GM21529 (cell line): Measurements from ENCODE around the gene C19orf12.

Experiments
- ATAC-seq: cut with Tn5 transposase; IDR thresholded peaks from one replicate; pipeline ENCODE4 v1.9.1; 2021; ENCODE audit not compliant: unreplicated experiment

Gene C19orf12

DNA sequence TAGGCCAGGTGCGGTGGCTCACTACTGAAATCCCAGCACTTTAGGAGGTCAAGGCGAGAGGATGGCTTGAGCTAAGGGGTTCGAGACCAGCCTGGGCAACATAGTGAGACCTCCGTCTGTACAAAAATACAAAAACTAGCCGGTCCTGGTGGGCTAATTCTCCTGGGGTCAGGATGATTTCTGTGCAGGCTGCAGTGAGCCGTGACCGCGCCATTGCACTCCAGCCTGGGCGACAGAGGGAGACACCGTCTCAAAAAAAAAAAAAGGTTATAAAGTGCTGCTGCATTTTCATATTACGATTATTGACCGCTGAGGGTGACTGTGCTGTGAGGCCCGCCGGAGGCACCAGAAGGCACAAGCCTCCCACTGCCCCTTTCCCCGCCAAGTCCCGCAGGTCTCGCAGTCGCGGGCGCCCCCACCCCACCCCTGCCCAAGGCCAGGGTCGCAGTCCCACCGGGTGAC is 50.3 kb downstream of the C19orf12 start:
- ATAC-seq: no peak

DNA sequence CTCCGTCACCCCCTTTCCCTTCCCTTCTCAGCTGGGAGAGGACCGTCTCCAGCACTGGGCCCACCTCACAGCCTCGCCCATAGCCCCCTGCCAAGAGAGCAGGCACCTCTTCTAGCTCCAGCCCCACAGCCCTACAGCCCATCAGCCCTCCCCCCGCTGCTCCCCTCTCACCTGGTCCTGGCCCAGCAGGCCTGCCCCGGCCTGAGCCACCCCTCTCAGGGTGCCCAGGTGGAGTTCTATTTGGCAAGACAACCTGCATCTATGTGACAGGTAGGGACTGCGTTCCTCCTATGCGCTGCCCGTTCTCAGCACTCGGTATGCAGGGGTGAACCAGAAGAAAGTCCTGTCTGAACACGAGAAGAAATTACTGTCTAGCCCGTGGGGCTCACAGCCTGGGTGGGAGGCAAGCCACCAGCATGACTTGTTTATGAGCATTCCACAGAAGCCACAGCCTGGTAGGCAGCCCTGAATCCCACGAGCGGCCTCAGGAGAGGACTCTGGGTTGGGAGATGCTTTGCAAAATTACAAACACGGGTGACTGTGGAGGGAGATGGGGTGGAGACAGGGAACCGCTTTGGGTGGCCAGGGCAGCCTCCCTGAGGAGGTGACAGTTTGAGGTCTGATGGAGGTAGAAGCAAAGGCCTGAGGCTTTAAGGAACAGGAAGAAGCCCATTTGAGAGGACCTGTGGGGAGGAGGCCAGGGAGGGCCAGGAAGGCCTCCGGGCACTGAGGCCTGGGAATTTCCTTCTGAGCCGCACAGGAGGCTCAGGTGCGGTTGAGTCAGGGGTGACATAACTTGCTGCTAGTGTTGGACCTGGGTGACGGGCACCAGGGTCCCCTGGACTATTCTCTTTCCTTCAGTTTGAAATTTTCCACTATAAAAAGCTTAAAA is 51.0 kb downstream of the C19orf12 start:
- ATAC-seq: no peak

DNA sequence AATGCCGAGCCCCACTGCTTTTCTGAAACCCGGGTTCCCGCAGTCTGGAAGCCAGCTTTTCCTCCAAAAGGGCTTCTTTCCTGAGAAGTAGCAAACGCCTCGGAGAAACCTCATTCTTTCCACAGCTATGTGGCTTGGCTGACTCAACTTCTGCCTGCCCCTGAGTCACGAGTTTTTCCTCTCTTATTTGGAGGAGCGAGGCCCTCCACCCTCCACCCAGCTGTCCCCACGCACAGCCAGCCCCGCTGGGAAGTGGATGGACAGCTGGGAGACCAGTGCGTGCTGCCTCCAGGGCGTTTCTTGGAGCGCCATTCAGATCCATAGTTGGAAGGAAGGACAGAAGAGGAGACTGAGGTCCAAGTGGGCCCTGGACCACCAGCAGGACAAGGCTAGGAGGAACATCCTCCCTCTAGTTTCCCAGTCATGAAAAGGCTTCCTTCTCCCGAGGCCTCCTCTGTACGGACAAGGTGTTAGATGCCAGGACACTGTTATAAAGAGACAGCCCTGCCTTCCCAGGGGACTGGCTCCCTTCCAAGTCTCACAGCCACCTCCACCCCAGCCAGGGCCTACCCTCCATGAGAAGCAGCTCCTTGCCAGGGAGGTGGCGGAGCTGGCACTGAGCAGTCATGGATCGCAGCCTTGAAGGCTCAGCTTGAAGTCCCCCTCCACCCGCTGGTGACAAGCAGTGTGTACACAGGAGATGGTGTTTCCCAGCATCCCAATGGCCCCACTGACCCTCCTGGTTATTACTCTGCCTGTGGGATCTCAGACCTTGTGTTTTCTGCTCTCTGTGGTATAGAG is 52.3 kb downstream of the C19orf12 start:
- no peak for ATAC-seq

DNA sequence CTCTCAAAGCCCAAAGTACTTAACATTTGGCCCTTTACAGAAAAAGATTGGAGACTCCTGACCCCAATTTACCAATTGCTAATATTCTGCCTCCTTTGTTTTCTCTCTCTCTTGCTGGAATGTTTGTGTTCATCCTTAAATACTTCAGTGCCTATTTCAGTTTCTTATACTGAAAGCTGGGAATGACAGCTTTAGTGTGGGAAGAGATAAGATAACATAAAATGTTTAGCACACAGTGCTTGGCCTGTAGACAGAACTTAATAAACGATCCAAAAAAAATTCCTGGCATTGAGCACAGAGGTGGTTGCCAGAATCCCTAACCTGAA is 52.8 kb downstream of the C19orf12 start:
- no peak for ATAC-seq

DNA sequence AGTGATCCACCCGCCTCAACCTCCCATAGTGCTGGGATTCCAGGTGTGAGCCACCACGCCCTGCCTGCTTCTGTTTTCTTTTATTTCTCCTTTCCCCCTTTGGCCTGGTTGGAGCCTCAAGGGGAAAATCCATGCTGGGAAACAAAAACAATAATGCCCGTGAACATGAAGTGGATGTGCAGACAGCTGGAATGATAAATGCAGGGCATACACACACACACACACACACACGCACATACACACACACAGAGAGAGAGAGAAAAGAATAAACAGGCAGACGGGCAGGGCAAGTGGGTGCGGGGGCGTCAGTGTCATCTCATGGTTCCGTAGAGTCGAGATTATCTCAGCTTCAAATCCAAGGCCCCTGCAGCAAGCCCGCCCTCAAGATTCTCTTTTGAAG is 54.2 kb downstream of the C19orf12 start:
- no peak for ATAC-seq

DNA sequence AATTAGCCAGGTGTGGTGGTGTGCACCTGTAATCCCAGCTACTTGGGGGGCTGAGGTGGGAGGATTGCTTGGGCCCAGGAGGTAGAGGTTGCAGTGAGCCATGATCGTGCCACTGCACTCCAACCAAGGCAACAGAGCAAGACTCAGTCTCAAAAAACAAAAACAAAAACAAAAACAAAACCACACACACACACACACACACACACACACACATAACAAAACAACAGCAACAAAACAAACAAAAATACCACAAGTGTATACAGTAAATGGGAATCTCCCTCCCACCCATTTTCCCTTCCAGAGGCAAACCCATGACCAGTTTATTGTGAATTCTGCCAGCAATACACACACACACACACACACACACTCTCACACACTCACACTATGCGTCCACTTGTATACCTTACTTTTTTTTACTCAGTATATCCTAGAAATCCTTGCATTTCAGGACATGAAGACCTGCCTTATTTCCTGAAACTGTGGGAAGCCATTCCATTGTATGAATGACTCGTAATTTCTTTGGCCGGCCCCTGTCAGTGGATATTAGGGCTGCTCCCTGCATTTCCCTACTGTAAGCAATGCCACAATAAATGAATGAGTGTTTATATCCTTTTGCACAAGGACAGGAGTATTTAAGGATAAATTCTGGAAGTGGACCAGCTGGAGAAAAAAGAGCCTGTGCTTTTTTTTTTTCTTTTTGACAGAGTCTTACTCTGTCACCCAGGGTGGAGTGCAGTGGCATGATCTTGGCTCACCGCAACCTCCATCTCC is 56.7 kb downstream of the C19orf12 start:
- ATAC-seq: no peak

DNA sequence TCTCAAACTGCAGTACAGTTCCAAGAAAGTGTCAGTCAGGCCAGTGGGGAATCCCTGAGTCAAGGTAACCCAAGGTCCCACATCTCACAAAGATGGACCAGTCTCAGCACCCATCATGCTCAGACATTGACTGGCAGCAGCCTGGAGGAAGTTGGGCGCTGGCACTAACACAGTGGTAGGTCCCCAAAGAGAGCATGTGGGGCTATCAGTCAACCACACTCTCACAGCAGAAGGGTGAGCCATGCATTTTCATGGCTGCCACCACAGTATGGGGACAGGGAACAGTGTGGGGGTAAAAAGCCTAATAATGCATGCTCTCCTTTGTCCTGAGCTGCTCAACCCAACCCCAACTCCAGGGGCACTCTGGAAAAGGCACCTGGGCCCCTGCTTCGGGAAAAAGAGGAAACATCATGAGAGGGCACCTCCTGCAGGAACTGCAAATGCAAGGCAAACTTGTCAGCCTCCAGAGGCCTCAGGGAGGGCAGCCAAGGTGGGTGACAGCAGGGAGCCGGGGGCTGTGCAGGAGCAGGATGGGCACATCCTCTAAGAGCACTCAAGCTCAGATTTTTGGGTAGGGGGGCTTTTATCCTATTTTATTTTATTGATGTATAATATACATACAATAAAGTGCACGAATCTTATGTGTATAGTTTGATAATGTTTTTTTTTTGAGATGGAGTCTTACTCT is 59.3 kb downstream of the C19orf12 start:
- ATAC-seq: no peak

DNA sequence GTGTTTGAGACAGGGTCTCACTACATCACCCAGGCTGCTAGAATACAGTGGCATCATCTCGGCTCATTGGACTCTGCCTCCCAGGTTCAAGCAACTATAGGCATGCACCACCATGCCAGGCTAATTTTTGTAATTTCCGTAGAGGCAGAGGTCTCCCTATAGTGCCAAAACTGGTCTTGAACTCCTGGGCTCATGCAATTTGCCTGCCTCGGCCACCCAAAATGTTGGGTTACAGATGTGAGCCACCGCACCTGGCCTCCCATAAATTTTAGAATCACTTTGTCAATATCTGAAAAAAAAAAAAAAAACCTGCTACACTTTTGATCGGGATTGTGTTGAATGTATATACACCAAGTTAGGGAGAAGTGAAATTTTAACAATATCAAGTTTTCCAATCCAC is 61.7 kb downstream of the C19orf12 start:
- ATAC-seq: no peak

DNA sequence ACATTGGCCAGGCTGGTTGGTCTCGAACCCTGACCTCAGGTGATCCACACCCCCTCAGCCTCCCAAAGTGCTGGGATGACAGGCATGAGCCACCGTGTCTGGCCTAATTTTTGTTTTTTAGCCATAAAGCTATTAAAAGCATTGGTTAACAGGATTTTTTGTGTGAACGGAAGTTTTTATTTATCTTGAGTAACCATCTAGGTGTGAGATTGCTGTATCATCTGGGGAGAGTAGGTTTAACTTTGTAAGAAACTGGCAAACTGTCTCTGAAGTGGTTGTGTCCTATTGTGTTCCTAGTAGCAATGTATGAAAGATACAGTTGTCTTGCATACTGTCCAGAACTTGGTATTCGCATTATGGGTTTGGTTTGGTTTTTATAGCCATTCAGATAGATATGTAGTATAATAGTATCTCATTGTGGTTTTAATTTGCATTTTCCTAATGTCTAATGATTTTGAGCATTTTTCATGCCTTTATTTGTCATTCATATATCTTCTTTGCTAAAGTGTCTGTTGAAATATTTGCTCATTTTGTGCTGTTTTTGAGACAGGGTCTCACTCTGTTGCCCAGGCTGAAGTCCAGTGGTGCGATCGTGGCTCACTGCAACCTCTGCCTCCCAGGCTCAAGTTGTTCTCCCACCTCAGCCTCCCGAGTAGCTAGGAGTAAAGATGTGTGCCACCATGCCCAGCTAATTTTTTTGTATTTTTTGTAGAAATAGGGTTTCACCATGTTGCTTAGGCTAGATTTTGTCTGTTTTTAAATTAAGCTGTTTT is 63.3 kb downstream of the C19orf12 start:
- ATAC-seq: no peak

DNA sequence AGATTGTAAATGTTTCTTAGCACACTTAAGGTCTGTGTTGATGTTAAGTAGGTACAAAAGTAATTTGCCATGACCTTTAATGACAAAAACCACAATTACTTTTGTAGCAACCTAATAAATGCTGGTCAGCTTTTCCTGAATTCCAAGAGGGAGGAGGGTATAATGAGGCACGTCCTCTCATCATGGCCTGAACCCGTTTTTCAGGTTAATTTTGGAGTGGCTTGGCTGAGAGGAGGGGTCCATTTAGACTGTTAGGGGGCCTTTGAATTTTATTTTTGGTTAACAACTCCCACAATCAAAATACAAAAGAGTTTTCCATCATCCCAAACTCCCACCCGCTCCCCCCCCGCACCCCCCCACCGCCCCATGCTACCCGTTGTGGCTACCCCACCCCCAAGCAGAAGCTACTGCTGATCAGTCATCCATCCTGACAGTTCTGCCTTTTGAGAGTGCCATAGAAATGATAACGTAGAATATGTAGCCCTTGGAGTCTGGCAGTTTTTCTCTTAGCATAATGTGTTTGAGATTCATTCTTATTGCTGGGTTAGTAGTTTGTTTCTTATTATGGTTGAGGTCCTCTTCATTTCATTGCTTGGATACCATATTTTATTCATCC is 64.2 kb downstream of the C19orf12 start:
- no peak for ATAC-seq
